Measurements from ENCODE around the gene TLE7. TPM values are rescaled to one million over a fixed set of nuclear protein-coding genes. Genes with fewer than 3 reads are reported as not detected.

Gene TLE7
- total RNA-seq, 6 donors from 2014 or later: not detected

DNA sequence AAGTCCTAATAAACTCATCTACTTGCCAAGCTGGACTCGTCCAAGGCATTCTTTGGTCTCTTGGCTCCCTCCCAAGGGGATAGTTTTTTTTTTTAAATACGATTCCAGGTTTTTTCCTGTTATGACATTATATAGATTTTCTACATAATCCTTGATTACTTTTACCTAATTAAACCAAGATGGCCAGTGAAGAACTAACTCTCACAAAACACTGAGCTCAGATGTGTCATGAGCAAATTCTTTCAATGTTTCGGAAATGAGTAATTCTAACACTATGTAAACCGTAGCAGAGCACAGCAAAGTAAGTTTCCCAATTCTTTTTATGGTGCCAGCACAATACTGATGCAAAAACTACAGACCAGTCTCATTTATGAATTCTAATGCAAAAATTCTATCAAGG lies 18.4 kb upstream of the TLE7 start:
- no peak for ATAC-seq (ENCODE audit: low FRiP score in 2 of 2)
- H3K36me3 ChIP-seq: peaks cover 0 to 15% (median 12%) of the 10 kb centered on the region in 4 donors
- no peak for TF ChIP-seq POLR2AphosphoS5 (IDR thresholded peaks at IDR 0.05)
- no peak overlapping the region for H3K4me3 ChIP-seq
- H3K4me1 ChIP-seq: peaks cover 15 to 29% (median 20%) of the 10 kb centered on the region in 4 donors
- H3K27me3 ChIP-seq: no peaks in the 10 kb centered on the region
- DNase-seq: no peak
- no peaks in the 10 kb centered on the region for H3K9me3 ChIP-seq
- 73 to 77% methylated on average over 4 of the region's 4 CpGs for WGBS, 2 donors
- H3K27ac ChIP-seq: no peak overlapping the region

DNA sequence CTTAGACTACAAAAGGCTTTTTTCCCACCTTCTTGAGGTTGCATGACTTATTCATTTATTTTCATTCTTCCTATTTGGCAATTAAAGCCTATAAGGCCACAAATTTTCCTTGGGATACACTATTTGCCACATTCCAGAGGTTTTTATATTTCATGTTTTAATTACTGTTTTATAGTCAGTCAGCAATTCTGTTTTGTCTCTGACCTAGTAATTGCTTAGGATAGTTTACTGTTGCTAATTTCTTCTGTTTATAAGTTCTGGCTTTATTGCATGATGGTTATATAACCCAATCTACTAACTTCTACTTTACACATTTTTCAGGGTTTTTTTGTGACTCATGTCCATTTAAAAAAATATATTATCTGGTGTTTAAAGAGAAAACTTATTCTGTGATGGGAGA lies 17.7 kb upstream of the TLE7 start:
- Histone ChIP-seq H3K9me3 (no peaks in the 10 kb centered on the region), H3K4me1 (peaks cover 15 to 29% (median 20%) of the 10 kb centered on the region in 4 donors), H3K27me3 (no peaks in the 10 kb centered on the region), H3K4me3 (no peak overlapping the region), H3K27ac (no peak overlapping the region), H3K36me3 (peaks cover 0 to 23% (median 18%) of the 10 kb centered on the region in 4 donors)
- no peak for TF ChIP-seq EP300 (IDR thresholded peaks at IDR 0.05)
- no peak for TF ChIP-seq POLR2AphosphoS5 (IDR thresholded peaks at IDR 0.05)
- TF ChIP-seq, protein P1, sequence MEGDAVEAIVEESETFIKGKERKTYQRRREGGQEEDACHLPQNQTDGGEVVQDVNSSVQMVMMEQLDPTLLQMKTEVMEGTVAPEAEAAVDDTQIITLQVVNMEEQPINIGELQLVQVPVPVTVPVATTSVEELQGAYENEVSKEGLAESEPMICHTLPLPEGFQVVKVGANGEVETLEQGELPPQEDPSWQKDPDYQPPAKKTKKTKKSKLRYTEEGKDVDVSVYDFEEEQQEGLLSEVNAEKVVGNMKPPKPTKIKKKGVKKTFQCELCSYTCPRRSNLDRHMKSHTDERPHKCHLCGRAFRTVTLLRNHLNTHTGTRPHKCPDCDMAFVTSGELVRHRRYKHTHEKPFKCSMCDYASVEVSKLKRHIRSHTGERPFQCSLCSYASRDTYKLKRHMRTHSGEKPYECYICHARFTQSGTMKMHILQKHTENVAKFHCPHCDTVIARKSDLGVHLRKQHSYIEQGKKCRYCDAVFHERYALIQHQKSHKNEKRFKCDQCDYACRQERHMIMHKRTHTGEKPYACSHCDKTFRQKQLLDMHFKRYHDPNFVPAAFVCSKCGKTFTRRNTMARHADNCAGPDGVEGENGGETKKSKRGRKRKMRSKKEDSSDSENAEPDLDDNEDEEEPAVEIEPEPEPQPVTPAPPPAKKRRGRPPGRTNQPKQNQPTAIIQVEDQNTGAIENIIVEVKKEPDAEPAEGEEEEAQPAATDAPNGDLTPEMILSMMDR (IDR thresholded peaks at IDR 0.05): no peak
- no peak for TF ChIP-seq POLR2A (IDR thresholded peaks at IDR 0.05)
- ATAC-seq (ENCODE audit: low FRiP score in 2 of 2): no peak
- DNase-seq: no peak

DNA sequence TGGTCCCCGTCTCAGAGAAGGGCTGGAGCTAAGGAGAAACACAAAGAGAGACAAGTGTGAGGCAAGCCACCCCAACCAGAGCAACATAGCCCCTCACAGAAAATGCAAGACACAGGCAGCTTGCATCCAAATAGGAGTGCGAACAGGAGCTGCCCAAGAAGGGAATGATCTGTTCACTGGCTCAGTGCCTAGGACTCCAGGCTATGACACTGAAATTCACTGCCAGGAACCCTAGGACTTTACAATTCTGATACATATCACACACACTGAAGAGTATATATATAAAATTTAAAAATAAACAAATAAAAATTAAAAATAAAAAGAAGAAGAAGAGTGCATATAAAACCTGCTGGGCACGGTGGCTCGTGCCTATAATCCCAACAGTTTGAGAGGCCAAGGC lies 14.9 kb upstream of the TLE7 start:
- no peak overlapping the region for H3K4me3 ChIP-seq
- no peak overlapping the region for H3K27ac ChIP-seq
- peaks cover 0 to 12% (median 6%) of the 10 kb centered on the region in 4 donors for H3K9me3 ChIP-seq
- no peak for TF ChIP-seq EP300 (IDR thresholded peaks at IDR 0.05)
- TF ChIP-seq POLR2AphosphoS5 (IDR thresholded peaks at IDR 0.05): no peak
- no peak for TF ChIP-seq POLR2A (IDR thresholded peaks at IDR 0.05)
- TF ChIP-seq, protein P1 (IDR thresholded peaks at IDR 0.05): no peak
- peaks cover 10 to 18% (median 14%) of the 10 kb centered on the region in 4 donors for H3K4me1 ChIP-seq
- no peaks in the 10 kb centered on the region for H3K27me3 ChIP-seq
- WGBS, 2 donors: 96 to 97% methylated on average over 4 of the region's 4 CpGs
- ATAC-seq (ENCODE audit: low FRiP score in 2 of 2): no peak
- peaks cover 11 to 50% (median 42%) of the 10 kb centered on the region in 4 donors for H3K36me3 ChIP-seq
- no peak for DNase-seq

DNA sequence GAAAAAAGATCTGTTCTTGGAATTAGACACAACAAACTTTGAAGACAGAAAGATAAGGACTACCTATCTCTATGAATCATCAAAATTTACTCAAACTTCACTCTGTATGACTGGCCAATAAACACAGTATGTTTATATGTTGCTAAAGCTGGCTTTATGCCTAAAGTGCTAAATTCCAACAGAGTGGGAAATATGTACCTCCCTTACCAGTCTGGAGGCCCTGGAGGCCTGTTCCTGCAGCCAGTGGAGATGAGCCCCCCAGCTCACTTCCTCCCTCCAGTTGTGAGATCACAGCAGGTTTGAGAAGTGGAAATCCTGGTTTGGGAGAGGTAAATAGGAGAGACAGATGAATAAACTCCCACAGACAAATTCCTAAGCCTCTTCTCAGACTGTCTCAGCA lies 11.2 kb upstream of the TLE7 start:
- Histone ChIP-seq H3K27ac (no peak overlapping the region), H3K27me3 (no peaks in the 10 kb centered on the region), H3K36me3 (peaks cover 32 to 87% (median 78%) of the 10 kb centered on the region in 4 donors), H3K9me3 (peaks cover 30 to 49% (median 43%) of the 10 kb centered on the region in 4 donors), H3K4me1 (no peaks in the 10 kb centered on the region), H3K4me3 (no peak overlapping the region)
- DNase-seq (no peak), ATAC-seq (ENCODE audit: low FRiP score in 2 of 2) (no peak)
- TF ChIP-seq EP300 (IDR thresholded peaks at IDR 0.05) (no peak), POLR2AphosphoS5 (IDR thresholded peaks at IDR 0.05) (no peak), POLR2A (IDR thresholded peaks at IDR 0.05) (no peak)
- TF ChIP-seq, protein P1 (IDR thresholded peaks at IDR 0.05): no peak

DNA sequence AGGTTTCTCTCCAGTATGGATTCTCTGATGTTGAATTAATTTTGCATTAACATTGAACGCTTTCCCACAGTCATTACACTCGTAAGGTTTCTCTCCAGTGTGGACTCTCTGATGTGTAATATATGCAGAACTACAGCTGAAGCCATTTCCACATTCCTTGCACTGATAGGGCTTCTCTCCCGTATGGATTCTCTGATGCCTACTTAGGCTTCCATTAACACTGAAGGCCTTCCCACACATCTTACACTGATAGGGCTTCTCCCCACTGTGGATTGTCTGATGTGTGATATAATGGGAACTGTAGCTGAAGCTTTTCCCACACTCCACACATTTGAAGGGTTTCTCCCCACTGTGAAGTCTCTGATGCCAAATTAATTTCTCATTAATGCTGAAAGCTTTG lies 7.2 kb upstream of the TLE7 start:
- WGBS, 2 donors: 96 to 99% methylated on average over 3 of the region's 3 CpGs
- Histone ChIP-seq H3K4me3 (no peak overlapping the region), H3K4me1 (no peaks in the 10 kb centered on the region), H3K36me3 (peaks cover 32 to 63% (median 58%) of the 10 kb centered on the region in 4 donors), H3K9me3 (peaks cover 56 to 83% (median 80%) of the 10 kb centered on the region in 4 donors), H3K27me3 (no peaks in the 10 kb centered on the region), H3K27ac (no peak overlapping the region)
- ATAC-seq (ENCODE audit: low FRiP score in 2 of 2) (no peak), DNase-seq (no peak)
- TF ChIP-seq, protein P1 (IDR thresholded peaks at IDR 0.05): no peak
- TF ChIP-seq POLR2AphosphoS5 (IDR thresholded peaks at IDR 0.05) (no peak), POLR2A (IDR thresholded peaks at IDR 0.05) (no peak), EP300 (IDR thresholded peaks at IDR 0.05) (no peak)
